ENCODE measurements around the gene PRM3.

PRM3 gene

DNA sequence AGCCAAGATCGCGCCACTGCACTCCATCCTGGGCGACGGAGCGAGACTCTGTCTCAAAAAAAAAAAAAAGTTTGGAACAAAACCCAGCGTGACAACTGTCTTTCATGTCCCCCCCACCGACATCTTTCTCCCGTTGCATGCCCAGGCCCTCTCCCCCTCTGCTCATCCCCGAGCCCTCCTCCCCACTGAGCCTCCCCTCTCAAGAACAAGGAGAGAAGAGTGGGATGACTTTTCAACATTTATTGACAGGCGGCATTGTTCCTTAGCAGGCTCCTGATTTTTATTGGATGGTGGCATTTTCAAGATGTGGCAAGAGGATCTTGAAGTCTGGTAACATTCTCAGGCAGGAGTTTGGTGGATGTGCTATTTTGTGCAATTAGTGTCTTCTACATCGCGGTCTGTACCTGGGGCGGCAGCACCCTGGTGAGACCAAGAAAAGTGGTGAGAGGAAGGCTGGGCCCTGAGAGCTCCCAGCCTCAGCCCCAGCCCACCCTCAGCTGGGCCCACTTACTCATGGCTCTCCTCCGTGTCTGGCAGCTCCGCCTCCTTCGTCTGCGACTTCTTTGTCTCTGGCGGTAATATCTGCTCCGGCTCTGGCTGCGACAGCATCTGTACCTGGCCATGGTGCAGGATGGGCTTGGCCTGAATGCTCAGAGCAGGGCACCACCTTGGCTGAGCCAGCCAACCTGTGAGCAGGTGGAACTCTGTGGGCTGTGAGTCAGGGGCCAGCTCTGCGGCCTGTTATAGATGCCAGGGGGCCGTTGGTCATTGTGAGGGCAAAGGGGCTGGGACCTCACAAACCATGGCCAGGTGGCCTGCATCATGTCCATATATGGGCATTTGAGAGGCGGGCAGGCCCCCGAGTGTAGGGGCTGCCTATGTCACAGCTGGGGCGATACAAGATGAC is 7.4 kb upstream of the PRM3 start, which contains the start of gene PRM1:
TSS of gene PRM1 (minus strand) at position 715 of the 907 bp plus-strand sequence. CDS start at position 623, 92 bp downstream.
- no peak for DNase-seq (ENCODE audit: low read depth)

GRCh38 chr16:11278681-11279628 is 5.5 kb upstream of the PRM3 start:
- DNase-seq (ENCODE audit: low read depth) = no peak

GRCh38 chr16:11277607-11278337 is 4.3 kb upstream of the PRM3 start:
- no peak for DNase-seq (ENCODE audit: low read depth)

GRCh38 chr16:11276896-11277593 is 3.6 kb upstream of the PRM3 start:
- no peak for DNase-seq (ENCODE audit: low read depth)

DNA sequence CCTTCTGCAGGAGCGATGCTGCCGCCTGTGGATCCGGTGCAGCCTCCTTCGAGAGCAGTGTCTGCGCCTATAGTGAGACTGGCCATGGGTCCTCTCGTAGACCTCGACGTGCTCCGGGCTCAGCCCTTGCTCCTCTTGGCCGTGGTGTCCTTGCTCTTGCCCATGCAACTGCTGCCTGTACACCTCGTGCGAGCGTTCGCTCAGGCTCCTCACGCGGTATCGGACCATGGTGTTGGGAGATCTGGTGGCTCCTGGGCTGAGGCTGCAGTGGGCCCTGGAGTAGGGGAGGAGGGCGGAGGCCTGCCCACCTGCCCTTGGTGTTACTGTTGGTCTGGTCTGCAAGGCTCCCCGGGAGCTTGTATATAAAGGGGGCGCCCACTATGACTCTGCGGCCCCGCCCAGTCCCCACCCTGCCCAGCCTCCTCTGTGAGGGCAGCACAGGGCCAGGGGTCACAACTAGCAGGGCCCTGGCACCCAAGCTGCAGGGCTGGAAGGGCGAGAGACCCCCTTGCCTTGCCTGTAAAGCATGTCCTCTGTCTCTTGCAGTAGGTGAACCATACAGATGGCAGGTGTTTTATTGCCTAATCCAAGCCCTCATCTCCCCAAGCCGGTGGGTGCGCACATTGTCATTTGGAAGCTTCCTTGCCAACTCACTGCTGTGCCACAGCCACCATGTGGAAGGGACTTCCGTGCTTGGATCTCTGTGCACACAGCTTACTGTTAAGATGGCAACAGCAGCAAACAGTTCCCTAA is 2.9 kb upstream of the PRM3 start, which contains the start of gene PRM2:
TSS of gene PRM2 (minus strand) at position 338 of the 753 bp plus-strand sequence. CDS start at position 228, 110 bp downstream.
- no peak for DNase-seq (ENCODE audit: low read depth)

- no peak for DNase-seq (ENCODE audit: low read depth)
Measured at GRCh38 chr16:11274964-11275363, 1.5 kb upstream of the PRM3 start.

DNA sequence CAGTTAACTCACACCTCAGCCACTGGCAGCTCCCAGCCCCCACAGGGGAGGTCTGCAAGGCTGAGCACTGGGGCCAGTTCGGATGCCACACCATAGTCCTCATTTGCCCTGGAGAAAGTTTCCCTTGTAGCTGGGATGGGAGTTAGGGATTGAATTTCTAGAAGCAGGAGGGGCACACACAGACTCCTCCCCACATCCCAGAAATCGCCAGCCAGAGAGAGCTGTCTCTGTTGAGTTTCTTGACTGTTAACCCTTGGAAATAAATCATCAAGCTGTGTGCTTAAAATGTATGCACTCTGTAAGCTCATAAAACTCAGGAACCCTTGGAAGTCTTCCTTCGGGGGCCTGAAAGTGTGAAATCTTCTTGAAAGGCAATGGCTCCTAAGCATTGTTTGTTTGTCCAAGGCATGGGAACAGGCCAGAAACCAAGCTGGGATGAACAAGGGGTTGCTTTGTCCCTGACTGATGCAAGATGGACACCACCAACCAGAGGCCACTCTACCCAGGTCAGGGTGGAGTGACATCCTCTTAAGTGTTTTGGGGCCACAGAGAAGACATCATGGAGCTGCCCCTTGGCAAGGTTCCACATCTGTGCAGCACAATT is 394 bp upstream of the PRM3 start:
- DNase-seq (ENCODE audit: low read depth) = no peak

- DNase-seq (ENCODE audit: low read depth) = no peak
Measured at GRCh38 chr16:11272484-11272883, 945 bp downstream of the PRM3 start.

GRCh38 chr16:11271610-11272009 is 1.8 kb downstream of the PRM3 start:
- DNase-seq (ENCODE audit: low read depth) = no peak

DNA sequence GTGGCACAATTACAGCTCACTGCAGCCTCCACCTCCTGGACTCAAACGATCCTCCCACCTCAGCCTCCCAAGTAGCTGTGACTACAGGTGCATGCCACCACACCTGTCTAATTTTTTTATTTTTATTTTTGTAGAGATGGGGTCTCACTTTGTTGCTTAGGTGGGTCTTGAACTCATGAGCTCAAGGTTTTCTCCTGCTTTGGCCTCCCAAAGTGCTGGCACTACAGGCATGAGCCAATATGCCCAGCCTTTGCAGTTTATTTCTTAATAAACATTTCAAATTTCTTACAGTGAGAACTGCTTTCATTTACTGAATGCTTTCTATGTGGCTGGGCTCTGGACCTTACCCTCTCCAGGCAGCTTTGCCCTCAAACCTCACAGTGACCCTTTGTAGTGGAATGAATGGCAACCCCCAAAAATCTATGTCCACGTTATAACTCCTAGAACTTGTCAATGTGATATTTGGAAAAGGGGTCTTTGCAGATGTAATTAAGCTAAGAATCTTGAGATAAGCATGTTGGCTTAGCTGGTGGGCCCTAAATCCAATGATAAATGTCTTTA is 2.7 kb downstream of the PRM3 start:
- no peak for DNase-seq (ENCODE audit: low read depth)

GRCh38 chr16:11268921-11269375 is 4.5 kb downstream of the PRM3 start, which contains the start of gene TNP2:
TSS of gene TNP2 (minus strand) at chr16:11269325. CDS start at chr16:11269262, 63 bp downstream.
- DNase-seq (ENCODE audit: low read depth) = no peak

- no peak for DNase-seq (ENCODE audit: low read depth)
Measured at GRCh38 chr16:11265124-11265523, 8.3 kb downstream of the PRM3 start.

GRCh38 chr16:11264155-11264832 is 9.1 kb downstream of the PRM3 start:
- DNase-seq (ENCODE audit: low read depth) = no peak

- DNase-seq (ENCODE audit: low read depth) = no peak
Measured at GRCh38 chr16:11263737-11264136, 9.7 kb downstream of the PRM3 start.

GRCh38 chr16:11262915-11263314 is 10.5 kb downstream of the PRM3 start:
- DNase-seq (ENCODE audit: low read depth) = no peak

- no peak for DNase-seq (ENCODE audit: low read depth)
Measured at GRCh38 chr16:11260596-11260966, 12.8 kb downstream of the PRM3 start.

GRCh38 chr16:11259655-11260595 is 13.5 kb downstream of the PRM3 start:
- DNase-seq (ENCODE audit: low read depth) = no peak

Data from activated gamma-delta T cell treated with anti-CD3 and anti-CD28 coated beads, Interleukin-2, amount 50 U/mL, for 16 hours (primary cell).